Measurements from ENCODE around the gene PTCD2.
"Not testable (repeated sequence)": the region's sequence is repeated elsewhere in the genome, so short reads cannot be mapped to it uniquely, and the experiment has no call there.

- TF ChIP-seq CTCF, POLR2A (IDR thresholded peaks at IDR 0.05): not testable (repeated sequence)
Observed at GRCh38 chr5:72319435-72319975, 668 bp upstream of the PTCD2 start.

Data from esophagus squamous epithelium (tissue), 4 donors.